Trophoblast cell (in vitro differentiated cells and primary cell): ENCODE measurements around the gene CHST11.

Experiments used
- DNase-seq, 2 donors: peaks; one replicate each; pipeline ENCODE4 v3.0.0-alpha.2; 2016
- H2AFZ ChIP-seq: 2 replicates; pipeline ENCODE4 v1.6.1; 2013; ENCODE audit warnings: low read length, moderate library complexity, mild to moderate bottlenecking; ENCODE audit not compliant: insufficient read depth, poor library complexity
- H2AK5ac ChIP-seq: 2 replicates; pipeline ENCODE4 v1.6.1; 2013; ENCODE audit warnings: mild to moderate bottlenecking, low read length
- H2BK120ac ChIP-seq: 2 replicates; pipeline ENCODE4 v1.6.1; 2013; ENCODE audit warnings: low read length, mild to moderate bottlenecking, moderate library complexity; ENCODE audit not compliant: insufficient read depth, poor library complexity
- H2BK12ac ChIP-seq: 2 replicates; pipeline ENCODE4 v1.6.1; 2013; ENCODE audit warnings: mild to moderate bottlenecking, low read length, moderate library complexity
- H2BK5ac ChIP-seq: 2 replicates; pipeline ENCODE4 v1.6.1; 2013; ENCODE audit warnings: low read length, low read depth, moderate library complexity, mild to moderate bottlenecking; ENCODE audit not compliant: poor library complexity
- H3K14ac ChIP-seq: 2 replicates; pipeline ENCODE4 v1.6.1; 2013; ENCODE audit warnings: mild to moderate bottlenecking, low read length
- H3K18ac ChIP-seq: 2 replicates; pipeline ENCODE4 v1.6.1; 2013; ENCODE audit warnings: mild to moderate bottlenecking, low read length
- H3K23ac ChIP-seq: 2 replicates; pipeline ENCODE4 v1.6.1; 2013; ENCODE audit warnings: low read length
- H3K27ac ChIP-seq: 2 replicates; pipeline ENCODE4 v1.5.1; 2013; ENCODE audit warnings: low read depth, mild to moderate bottlenecking, inconsistent platforms, low read length, moderate library complexity
- H3K27me3 ChIP-seq: 2 replicates; pipeline ENCODE4 v1.6.1; 2013; ENCODE audit warnings: inconsistent platforms, mild to moderate bottlenecking, low read length, moderate library complexity; ENCODE audit not compliant: insufficient read depth
- H3K36me3 ChIP-seq, 2 experiments: 1 replicate in 1 of 2; 2 replicates in 1 of 2; pipeline ENCODE4 v1.6.1; 2013; ENCODE audit warnings: low read length in 2 of 2, mild to moderate bottlenecking in 2 of 2, moderate library complexity in 1 of 2; ENCODE audit not compliant: insufficient read depth in 2 of 2, control insufficient read depth in 1 of 2
- H3K4ac ChIP-seq: 2 replicates; pipeline ENCODE4 v1.6.1; 2013; ENCODE audit warnings: low read depth, mild to moderate bottlenecking, low read length, moderate library complexity
- H3K4me1 ChIP-seq, 2 experiments: 1 replicate in 1 of 2; 2 replicates in 1 of 2; pipeline ENCODE4 v1.6.1; 2013; ENCODE audit warnings: low read length in 2 of 2, mild to moderate bottlenecking in 2 of 2, moderate library complexity in 1 of 2; ENCODE audit not compliant: insufficient read depth in 2 of 2, control insufficient read depth in 1 of 2
- H3K4me2 ChIP-seq: 2 replicates; pipeline ENCODE4 v1.6.1; 2013; ENCODE audit warnings: inconsistent platforms, mild to moderate bottlenecking, low read length, moderate library complexity
- H3K4me3 ChIP-seq: 2 replicates; pipeline ENCODE4 v1.5.1; 2013; ENCODE audit warnings: mild to moderate bottlenecking, low read depth, low read length, inconsistent platforms
- H3K79me1 ChIP-seq: one replicate; pipeline ENCODE4 v1.6.1; 2013; ENCODE audit warnings: low read length
- H3K79me2 ChIP-seq: 2 replicates; pipeline ENCODE4 v1.6.1; 2013; ENCODE audit warnings: low read length, mild to moderate bottlenecking; ENCODE audit not compliant: control insufficient read depth, insufficient read depth, poor library complexity
- H3K9ac ChIP-seq: 2 replicates; pipeline ENCODE4 v1.6.1; 2013; ENCODE audit warnings: mild to moderate bottlenecking, low read length
- H3K9me3 ChIP-seq: 2 replicates; pipeline ENCODE4 v1.6.1; 2013; ENCODE audit warnings: low read depth, mild to moderate bottlenecking, control low read depth, inconsistent platforms, low read length; ENCODE audit not compliant: insufficient read depth
- H4K12ac ChIP-seq: 2 replicates; pipeline ENCODE4 v1.6.1; 2013; ENCODE audit warnings: low read depth, mild to moderate bottlenecking, low read length, moderate library complexity
- H4K8ac ChIP-seq: 2 replicates; pipeline ENCODE4 v1.6.1; 2013; ENCODE audit warnings: low read depth, mild to moderate bottlenecking, low read length, moderate library complexity
- H4K91ac ChIP-seq: one replicate; pipeline ENCODE4 v1.6.1; 2013; ENCODE audit warnings: low read depth, mild to moderate bottlenecking, low read length, moderate library complexity
- WGBS: extraction: QIAGEN DNeasy Blood & Tissue Kit; methylation state at CpG from one replicate; pipeline ENCODE4 v1.1.7; 2013; ENCODE audit warnings: missing lambda C conversion rate; ENCODE audit not compliant: insufficient read length, insufficient coverage; ENCODE audit errors: extremely low coverage; 5-methylcytosine and 5-hydroxymethylcytosine counted together

The CHST11 gene

GRCh38 chr12:104419717-104420116, 37.0 kb upstream of the CHST11 start:
- no peak overlapping the region for H3K4ac ChIP-seq
- H4K91ac ChIP-seq, result no peak overlapping the region
- H3K4me1 ChIP-seq, result peaks cover 0 to 2% of the 10 kb centered on the region in 2 experiments
- no peaks in the 10 kb centered on the region for H3K27me3 ChIP-seq
- H3K79me1 ChIP-seq, result no peaks in the 10 kb centered on the region
- no peak overlapping the region for H3K18ac ChIP-seq
- no peak overlapping the region for H3K4me3 ChIP-seq
- H3K27ac ChIP-seq, result no peak overlapping the region
- H3K9me3 ChIP-seq, result no peaks in the 10 kb centered on the region
- no CpG with 5 or more reads among the region's 2 CpGs for WGBS
- H2AK5ac ChIP-seq, result no peak overlapping the region
- no peak overlapping the region for H2BK5ac ChIP-seq
- no peak overlapping the region for H2BK120ac ChIP-seq
- H3K23ac ChIP-seq, result no peak overlapping the region
- H3K79me2 ChIP-seq, result no peaks in the 10 kb centered on the region
- no peaks in the 10 kb centered on the region for H3K36me3 ChIP-seq
- no peak overlapping the region for H4K12ac ChIP-seq
- H3K14ac ChIP-seq, result no peak overlapping the region
- DNase-seq, result no peak
- no peak overlapping the region for H3K4me2 ChIP-seq
- no peak overlapping the region for H4K8ac ChIP-seq
- no peak overlapping the region for H2AFZ ChIP-seq
- H2BK12ac ChIP-seq, result no peak overlapping the region
- H3K9ac ChIP-seq, result no peak overlapping the region

- no CpG with 5 or more reads among the region's 2 CpGs for WGBS
- H3K14ac ChIP-seq, result no peak overlapping the region
Observed at GRCh38 chr12:104420868-104421267, 35.9 kb upstream of the CHST11 start.

GRCh38 chr12:104421343-104421742, 35.4 kb upstream of the CHST11 start:
- Histone ChIP-seq H3K27me3 (no peaks in the 10 kb centered on the region), H3K79me1 (no peaks in the 10 kb centered on the region), H4K8ac (no peak overlapping the region), H3K79me2 (no peaks in the 10 kb centered on the region), H4K91ac (no peak overlapping the region), H2AK5ac (no peak overlapping the region), H2AFZ (no peak overlapping the region), H3K23ac (no peak overlapping the region), H2BK5ac (no peak overlapping the region), H3K36me3 (no peaks in the 10 kb centered on the region), H3K4ac (no peak overlapping the region), H2BK120ac (no peak overlapping the region), H2BK12ac (no peak overlapping the region), H4K12ac (no peak overlapping the region), H3K9ac (no peak overlapping the region), H3K18ac (no peak overlapping the region), H3K4me3 (no peak overlapping the region), H3K4me2 (no peak overlapping the region), H3K4me1 (peaks cover 0 to 2% of the 10 kb centered on the region in 2 experiments), H3K27ac (no peak overlapping the region), H3K14ac (no peak overlapping the region), H3K9me3 (no peaks in the 10 kb centered on the region)
- DNase-seq, result no peak
- no CpG with 5 or more reads among the region's 2 CpGs for WGBS

More at GRCh38 chr12:104420868-104421267, 35.9 kb upstream of the CHST11 start:
- H3K4me2 ChIP-seq, result no peak overlapping the region
- H3K23ac ChIP-seq, result no peak overlapping the region
- no peak overlapping the region for H2AK5ac ChIP-seq
- H3K79me2 ChIP-seq, result no peaks in the 10 kb centered on the region
- no peaks in the 10 kb centered on the region for H3K9me3 ChIP-seq
- no peak overlapping the region for H3K27ac ChIP-seq
- H2AFZ ChIP-seq, result no peak overlapping the region
- no peak overlapping the region for H3K4ac ChIP-seq
- no peaks in the 10 kb centered on the region for H3K27me3 ChIP-seq
- no peak overlapping the region for H3K9ac ChIP-seq
- no peak overlapping the region for H2BK5ac ChIP-seq
- no peaks in the 10 kb centered on the region for H3K36me3 ChIP-seq
- peak; percentile 15 to 65 for DNase-seq
- no peak overlapping the region for H3K4me3 ChIP-seq
- H4K12ac ChIP-seq, result no peak overlapping the region
- H4K8ac ChIP-seq, result no peak overlapping the region
- no peak overlapping the region for H2BK12ac ChIP-seq
- no peak overlapping the region for H4K91ac ChIP-seq
- no peak overlapping the region for H3K18ac ChIP-seq
- H3K79me1 ChIP-seq, result no peaks in the 10 kb centered on the region
- no peak overlapping the region for H2BK120ac ChIP-seq
- peaks cover 0 to 2% of the 10 kb centered on the region in 2 experiments for H3K4me1 ChIP-seq

GRCh38 chr12:104422441-104422840, 34.3 kb upstream of the CHST11 start:
- H3K9ac ChIP-seq, result no peak overlapping the region
- no peak overlapping the region for H2BK5ac ChIP-seq
- H3K4ac ChIP-seq, result no peak overlapping the region
- no peak overlapping the region for H4K12ac ChIP-seq
- no peaks in the 10 kb centered on the region for H3K36me3 ChIP-seq
- H3K4me1 ChIP-seq, result peaks cover 0 to 2% of the 10 kb centered on the region in 2 experiments
- H3K27me3 ChIP-seq, result no peaks in the 10 kb centered on the region
- H3K4me3 ChIP-seq, result no peak overlapping the region
- H3K79me1 ChIP-seq, result no peaks in the 10 kb centered on the region
- H3K14ac ChIP-seq, result no peak overlapping the region
- no peaks in the 10 kb centered on the region for H3K9me3 ChIP-seq
- no peak overlapping the region for H4K91ac ChIP-seq
- H2BK12ac ChIP-seq, result no peak overlapping the region
- H2AK5ac ChIP-seq, result no peak overlapping the region
- no CpG with 5 or more reads among the region's 1 CpG for WGBS
- no peak overlapping the region for H3K18ac ChIP-seq
- H2AFZ ChIP-seq, result no peak overlapping the region
- no peaks in the 10 kb centered on the region for H3K79me2 ChIP-seq
- no peak overlapping the region for H2BK120ac ChIP-seq
- H3K23ac ChIP-seq, result no peak overlapping the region
- DNase-seq, result peak; percentile 86 to 92
- no peak overlapping the region for H4K8ac ChIP-seq
- no peak overlapping the region for H3K4me2 ChIP-seq
- H3K27ac ChIP-seq, result no peak overlapping the region
